H9 (cell line): ENCODE measurements around the gene SETD3. TPM values are rescaled to one million over a fixed set of nuclear protein-coding genes. Genes with fewer than 3 reads are reported as not detected.

ENCODE experiments used
- DNase-seq: peaks from one replicate; pipeline ENCODE4 v3.0.0-alpha.2; 2017
- H2AFZ ChIP-seq: one replicate; pipeline ENCODE4 v1.6.1; 2013; ENCODE audit warnings: mild to moderate bottlenecking, low read length, control low read depth, moderate library complexity
- H2AK5ac ChIP-seq: 2 replicates; pipeline ENCODE4 v1.6.1; 2013; ENCODE audit warnings: low read length, control low read depth, mixed read lengths; ENCODE audit not compliant: insufficient read length
- H2BK120ac ChIP-seq: one replicate; pipeline ENCODE4 v1.6.1; 2013; ENCODE audit warnings: low read depth, mild to moderate bottlenecking, low read length, control low read depth, inconsistent platforms; ENCODE audit not compliant: poor library complexity, severe bottlenecking
- H2BK12ac ChIP-seq: 2 replicates; pipeline ENCODE4 v1.6.1; 2013; ENCODE audit warnings: low read length, control low read depth, mixed read lengths, low read depth; ENCODE audit not compliant: insufficient read length
- H2BK15ac ChIP-seq: 2 replicates; pipeline ENCODE4 v1.6.1; 2013; ENCODE audit warnings: low read depth, low read length, control low read depth
- H2BK20ac ChIP-seq: one replicate; pipeline ENCODE4 v1.6.1; 2013; ENCODE audit warnings: low read depth, mild to moderate bottlenecking, low read length, control low read depth, inconsistent platforms; ENCODE audit not compliant: poor library complexity, severe bottlenecking
- H2BK5ac ChIP-seq: 2 replicates; pipeline ENCODE4 v1.6.1; 2013; ENCODE audit warnings: low read length, control low read depth, mixed read lengths; ENCODE audit not compliant: insufficient read length
- H3K14ac ChIP-seq: 2 replicates; pipeline ENCODE4 v1.6.1; 2013; ENCODE audit warnings: low read length, control low read depth; ENCODE audit not compliant: insufficient read depth
- H3K18ac ChIP-seq: 2 replicates; pipeline ENCODE4 v1.6.1; 2013; ENCODE audit warnings: low read depth, mild to moderate bottlenecking, mixed read lengths, low read length, control low read depth; ENCODE audit not compliant: insufficient read length
- H3K23ac ChIP-seq: 2 replicates; pipeline ENCODE4 v1.6.1; 2013; ENCODE audit warnings: low read length, control low read depth, mixed read lengths, low read depth; ENCODE audit not compliant: insufficient read length
- H3K23me2 ChIP-seq: 2 replicates; pipeline ENCODE4 v1.6.1; 2013; ENCODE audit warnings: low read depth, mild to moderate bottlenecking, mixed read lengths, low read length, control low read depth; ENCODE audit not compliant: insufficient read length, poor library complexity, severe bottlenecking
- H3K27ac ChIP-seq: 2 replicates; pipeline ENCODE4 v1.5.1; 2013; ENCODE audit warnings: low read length, control low read depth, mixed read lengths, low read depth; ENCODE audit not compliant: insufficient read length
- H3K27me3 ChIP-seq: 2 replicates; pipeline ENCODE4 v1.6.1; 2013; ENCODE audit warnings: low read length, control low read depth, inconsistent platforms; ENCODE audit not compliant: insufficient read depth
- H3K4ac ChIP-seq: 2 replicates; pipeline ENCODE4 v1.6.1; 2013; ENCODE audit warnings: low read depth, mild to moderate bottlenecking, control low read depth, inconsistent platforms, low read length, moderate library complexity
- H3K4me1 ChIP-seq: 2 replicates; pipeline ENCODE4 v1.6.1; 2013; ENCODE audit warnings: low read length, control low read depth, inconsistent platforms; ENCODE audit not compliant: insufficient read depth
- H3K4me2 ChIP-seq: 2 replicates; pipeline ENCODE4 v1.6.1; 2013; ENCODE audit warnings: low read length, control low read depth, mixed read lengths; ENCODE audit not compliant: insufficient read length, insufficient read depth
- H3K56ac ChIP-seq: 2 replicates; pipeline ENCODE4 v1.6.1; 2013; ENCODE audit warnings: low read depth, mild to moderate bottlenecking, mixed read lengths, low read length, control low read depth; ENCODE audit not compliant: insufficient read length
- H3K79me1 ChIP-seq: 2 replicates; pipeline ENCODE4 v1.6.1; 2013; ENCODE audit warnings: low read depth, mild to moderate bottlenecking, moderate library complexity, low read length, control low read depth, inconsistent platforms; ENCODE audit not compliant: insufficient read depth, poor library complexity, severe bottlenecking
- H3K79me2 ChIP-seq: 2 replicates; pipeline ENCODE4 v1.6.1; 2013; ENCODE audit warnings: low read length, control low read depth, inconsistent platforms; ENCODE audit not compliant: insufficient read depth
- H3K9ac ChIP-seq: 2 replicates; pipeline ENCODE4 v1.6.1; 2013; ENCODE audit warnings: low read length, control low read depth, mixed read lengths; ENCODE audit not compliant: insufficient read length; ENCODE audit errors: extremely low read depth
- H3K9me3 ChIP-seq: one replicate; pipeline ENCODE4 v1.6.1; 2013; ENCODE audit warnings: low read depth, low read length, inconsistent platforms; ENCODE audit not compliant: control insufficient read depth
- H3T11ph ChIP-seq: one replicate; pipeline ENCODE4 v1.6.1; 2013; ENCODE audit warnings: mild to moderate bottlenecking, low read length, control low read depth, inconsistent platforms
- H4K20me1 ChIP-seq: one replicate; pipeline ENCODE4 v1.6.1; 2013; ENCODE audit not compliant: control insufficient read depth, insufficient read length, insufficient read depth
- H4K5ac ChIP-seq: 2 replicates; pipeline ENCODE4 v1.6.1; 2013; ENCODE audit warnings: low read depth, mild to moderate bottlenecking, mixed read lengths, low read length, control low read depth; ENCODE audit not compliant: insufficient read length
- H4K8ac ChIP-seq: replicated peaks from 2 replicates; pipeline ENCODE4 v1.6.1; 2013; ENCODE audit warnings: low read length, control low read depth, mixed read lengths, low read depth; ENCODE audit not compliant: insufficient read length
- H4K91ac ChIP-seq: 2 replicates; pipeline ENCODE4 v1.6.1; 2013; ENCODE audit warnings: low read depth, mild to moderate bottlenecking, moderate library complexity, mixed read lengths, low read length, control low read depth; ENCODE audit not compliant: insufficient read length
- H3K27ac Mint-ChIP-seq, 3 experiments: 2 replicates in 2 of 3; 3 replicates in 1 of 3; pipeline ENCODE4 v1.8.0; 2020 to 2021; ENCODE audit warnings: mixed read lengths in 3 of 3, mild to moderate bottlenecking in 1 of 3, moderate library complexity in 1 of 3
- H3K27me3 Mint-ChIP-seq: 2 replicates; pipeline ENCODE4 v1.8.0; 2021; ENCODE audit warnings: low read depth, mild to moderate bottlenecking, moderate library complexity, mixed read lengths
- H3K36me3 Mint-ChIP-seq, 3 experiments: 2 replicates in 2 of 3; 3 replicates in 1 of 3; pipeline ENCODE4 v1.8.0; 2020 to 2021; ENCODE audit warnings: low read depth in 3 of 3, mixed read lengths in 3 of 3; ENCODE audit not compliant: insufficient read depth in 1 of 3
- H3K4me1 Mint-ChIP-seq, 2 experiments: 2 replicates each; pipeline ENCODE4 v1.8.0; 2020; ENCODE audit warnings: mixed read lengths in 2 of 2
- H3K4me3 Mint-ChIP-seq, 2 experiments: 2 replicates in 1 of 2; 3 replicates in 1 of 2; pipeline ENCODE4 v1.8.0; 2020 to 2021; ENCODE audit warnings: mild to moderate bottlenecking in 2 of 2, mixed read lengths in 2 of 2, moderate library complexity in 1 of 2
- H3K9me3 Mint-ChIP-seq, 2 experiments: 2 replicates in 1 of 2; 3 replicates in 1 of 2; pipeline ENCODE4 v1.8.0; 2020; ENCODE audit warnings: mild to moderate bottlenecking in 2 of 2, mixed read lengths in 2 of 2, moderate library complexity in 1 of 2
- CTCF ChIP-seq: fragments of 200-600 bp; sonication (generic); conservative IDR thresholded peaks from 3 replicates; pipeline ENCODE4 v1.8.0; 2021; ENCODE audit warnings: antibody characterized with exemption, mild to moderate bottlenecking
- WGBS: extraction: QIAGEN DNeasy Blood & Tissue Kit; methylation state at CpG from one replicate; pipeline ENCODE4 v1.1.7; 2013; ENCODE audit warnings: missing lambda C conversion rate, low lambda C conversion rate, mixed read lengths; ENCODE audit not compliant: insufficient read length; ENCODE audit errors: extremely low coverage; 5-methylcytosine and 5-hydroxymethylcytosine counted together
- total RNA-seq: library from RNA; stranded (reverse); gene quantifications from 2 replicates; pipeline ENCODE4 v1.2.1, GENCODE V29; 2021

SETD3 gene
- total RNA-seq, 1 experiment from 2014 or later: 56.7 TPM

GRCh38 chr14:99441918-99442317 is 38.7 kb downstream of the SETD3 start:
- Histone ChIP-seq H3K14ac (no peak overlapping the region), H3K27ac (no peak overlapping the region), H2BK15ac (no peak overlapping the region), H3K4me1 (no peaks in the 10 kb centered on the region), H2BK120ac (no peak overlapping the region), H4K8ac (no peak overlapping the region), H2AK5ac (no peak overlapping the region), H2BK12ac (no peak overlapping the region), H3T11ph (no peak overlapping the region), H3K9me3 (no peaks in the 10 kb centered on the region), H3K23me2 (no peaks in the 10 kb centered on the region), H2BK5ac (no peak overlapping the region), H4K20me1 (no peaks in the 10 kb centered on the region), H3K79me2 (no peaks in the 10 kb centered on the region), H3K18ac (no peak overlapping the region), H3K4ac (no peak overlapping the region), H4K91ac (no peak overlapping the region), H3K79me1 (no peaks in the 10 kb centered on the region), H4K5ac (no peak overlapping the region), H3K27me3 (no peaks in the 10 kb centered on the region), H3K9ac (no peak overlapping the region), H3K4me2 (no peak overlapping the region), H2BK20ac (no peak overlapping the region), H3K23ac (no peak overlapping the region), H2AFZ (no peak overlapping the region), H3K56ac (no peak overlapping the region)
- H3K9me3 Mint-ChIP-seq: no peaks in the 10 kb centered on the region
- no peak for TF ChIP-seq CTCF
- no peak for DNase-seq
- peak overlapping the region; percentile 40 to 89 (median 49); a peak in 5 of 7 replicates for H3K27ac Mint-ChIP-seq
- H3K4me3 Mint-ChIP-seq: no peak overlapping the region
- peaks cover 14 to 29% (median 28%) of the 10 kb centered on the region in 3 experiments for H3K36me3 Mint-ChIP-seq
- peaks cover 5 to 6% of the 10 kb centered on the region in 2 experiments for H3K4me1 Mint-ChIP-seq
- no CpG with 5 or more reads among the region's 7 CpGs for WGBS
- no peaks in the 10 kb centered on the region for H3K27me3 Mint-ChIP-seq
